SK-N-SH (cell line): Measurements from ENCODE around the gene WWP2. TPM values are rescaled to one million over a fixed set of nuclear protein-coding genes. Genes with fewer than 3 reads are reported as not detected.

ENCODE experiments used
- CTCF ChIA-PET: fragments of 300-600, 350-600 bp; formaldehyde crosslinking; extraction: SDS; loops from one replicate; lab custom pipeline; 2021; lab: Yijun Ruan, JAX
- POLR2A ChIA-PET: fragments of 350-600 bp; sonication (Branson Sonifier 250); formaldehyde crosslinking; extraction: SDS; loops from one replicate; lab custom pipeline; 2020; ENCODE audit warnings: antibody characterized with exemption, inconsistent platforms; lab: Yijun Ruan, JAX
- DNase-seq: peaks from one replicate; pipeline ENCODE4 v3.0.0; 2012
- H2AFZ ChIP-seq: fragments of 200-600 bp; sonication (generic); 2 replicates; pipeline ENCODE4 v1.8.1; 2016; ENCODE audit warnings: antibody characterized with exemption, mild to moderate bottlenecking, low read depth
- H3F3A ChIP-seq: fragments of 200-600 bp; sonication (generic); replicated peaks from 2 replicates; pipeline ENCODE3; 2016; ENCODE audit warnings: antibody characterized with exemption, mild to moderate bottlenecking; ENCODE audit not compliant: insufficient read depth
- H3K27ac ChIP-seq, 2 experiments: fragments of 200-500 bp in 1 of 2; fragments of 200-600 bp in 1 of 2; sonication (Bioruptor generic) in 1 of 2; sonication (generic), shearing (Covaris generic) in 1 of 2; 2 replicates each; pipeline versions ENCODE4 v1.5.1 to v1.6.1; 2014 to 2016; ENCODE audit warnings: low read depth in 2 of 2, inconsistent platforms in 1 of 2, low read length in 1 of 2, mild to moderate bottlenecking in 1 of 2, mixed read lengths in 1 of 2
- H3K27me3 ChIP-seq: fragments of 200-600 bp; sonication (generic), shearing (Covaris generic); 2 replicates; pipeline ENCODE4 v1.6.1; 2016; ENCODE audit warnings: mixed run types; ENCODE audit not compliant: insufficient read depth
- H3K36me3 ChIP-seq, 2 experiments: fragments of 200-500 bp in 1 of 2; fragments of 200-600 bp in 1 of 2; sonication (Bioruptor generic) in 1 of 2; sonication (generic) in 1 of 2; replicated peaks in 1 of 2; 2 replicates each; pipeline versions ENCODE3 to v1.5.1; 2014 to 2016; ENCODE audit warnings: low read length in 1 of 2, mild to moderate bottlenecking in 1 of 2; ENCODE audit not compliant: insufficient read depth in 2 of 2, control insufficient read depth in 1 of 2
- H3K4me1 ChIP-seq, 2 experiments: fragments of 200-500 bp in 1 of 2; fragments of 200-600 bp in 1 of 2; sonication (Bioruptor generic) in 1 of 2; sonication (generic), shearing (Covaris generic) in 1 of 2; 2 replicates each; pipeline versions ENCODE4 v1.5.1 to v1.6.1; 2014 to 2016; ENCODE audit warnings: low read depth in 1 of 2, low read length in 1 of 2, mixed run types in 1 of 2; ENCODE audit not compliant: insufficient read depth in 2 of 2, control insufficient read depth in 1 of 2
- H3K4me2 ChIP-seq: fragments of 200-600 bp; sonication (generic), shearing (Covaris generic); 2 replicates; pipeline ENCODE4 v1.6.1; 2017; ENCODE audit warnings: mixed run types
- H3K4me3 ChIP-seq, 2 experiments: fragments of 200-500 bp in 1 of 2; fragments of 200-600 bp in 1 of 2; sonication (Bioruptor generic) in 1 of 2; sonication (generic), shearing (Covaris generic) in 1 of 2; 2 replicates each; pipeline versions ENCODE4 v1.5.1 to v1.8.1; 2014 to 2016; ENCODE audit warnings: low read depth in 2 of 2, inconsistent platforms in 1 of 2, low read length in 1 of 2, mild to moderate bottlenecking in 1 of 2, mixed read lengths in 1 of 2, moderate library complexity in 1 of 2
- H3K79me2 ChIP-seq: fragments of 200-600 bp; sonication (generic); 2 replicates; pipeline ENCODE4 v1.8.1; 2017; ENCODE audit warnings: mild to moderate bottlenecking; ENCODE audit not compliant: insufficient read depth
- H3K9ac ChIP-seq: fragments of 200-600 bp; sonication (generic); 2 replicates; pipeline ENCODE4 v1.6.1; 2017; ENCODE audit warnings: mixed run types
- H3K9me2 ChIP-seq: fragments of 200-600 bp; sonication (generic); 2 replicates; pipeline ENCODE4 v1.6.1; 2017; ENCODE audit warnings: mixed run types
- H3K9me3 ChIP-seq: fragments of 200-600 bp; sonication (generic); 2 replicates; pipeline ENCODE4 v1.6.1; 2017; ENCODE audit warnings: mixed run types, mild to moderate bottlenecking, moderate library complexity
- H4K20me1 ChIP-seq: fragments of 200-600 bp; sonication (generic); 2 replicates; pipeline ENCODE4 v1.6.1; 2017; ENCODE audit warnings: mild to moderate bottlenecking, mixed run types; ENCODE audit not compliant: insufficient read depth
- CHD2 ChIP-seq: fragments of 150-350 bp; IDR thresholded peaks from 2 replicates; pipeline ENCODE4 v1.6.1; 2018; ENCODE audit warnings: low read length; ENCODE audit not compliant: partially characterized antibody
- EP300 ChIP-seq, 2 experiments: IDR thresholded peaks; 2 replicates each; pipeline versions ENCODE4 v1.4.0 to v1.6.1; 2012; ENCODE audit warnings: borderline replicate concordance in 1 of 2, low read depth in 1 of 2, low read length in 1 of 2
- GABPA ChIP-seq: IDR thresholded peaks from 2 replicates; pipeline ENCODE4 v1.4.0; 2012; ENCODE audit warnings: low read depth, mild to moderate bottlenecking
- MAX ChIP-seq: IDR thresholded peaks from 2 replicates; pipeline ENCODE4 v1.4.0; 2012; ENCODE audit warnings: low read depth
- PBX3 ChIP-seq: IDR thresholded peaks from 2 replicates; pipeline ENCODE4; 2012
- POLR2AphosphoS5 ChIP-seq: IDR thresholded peaks from 2 replicates; pipeline ENCODE4 v1.6.1; 2012; ENCODE audit warnings: low read depth, low read length
- RFX5 ChIP-seq: IDR thresholded peaks from 2 replicates; pipeline ENCODE4 v1.6.1; 2012; ENCODE audit warnings: mild to moderate bottlenecking, improper control_type of control experiment, low read length
- RXRA ChIP-seq: IDR thresholded peaks from 2 replicates; pipeline ENCODE4 v1.4.0; 2012; ENCODE audit warnings: low read depth, mild to moderate bottlenecking, borderline replicate concordance
- TAF1 ChIP-seq: IDR thresholded peaks from 2 replicates; pipeline ENCODE4 v1.6.1; 2012; ENCODE audit warnings: low read depth, mild to moderate bottlenecking, low read length, moderate library complexity, borderline replicate concordance
- TCF12 ChIP-seq: IDR thresholded peaks from 2 replicates; pipeline ENCODE4 v1.4.0; 2012
- TEAD4 ChIP-seq: IDR thresholded peaks from 2 replicates; pipeline ENCODE4 v1.4.0; 2012; ENCODE audit warnings: mild to moderate bottlenecking, borderline replicate concordance; ENCODE audit not compliant: insufficient read depth
- USF1 ChIP-seq: IDR thresholded peaks from 2 replicates; pipeline ENCODE4 v1.4.0; 2012; ENCODE audit warnings: low read depth, borderline replicate concordance
- USF2 ChIP-seq: fragments of 150-350 bp; IDR thresholded peaks from 2 replicates; pipeline ENCODE4 v1.6.1; 2017; ENCODE audit warnings: antibody characterized with exemption, low read length, low read depth, borderline replicate concordance
- YY1 ChIP-seq: IDR thresholded peaks from 2 replicates; pipeline ENCODE4 v1.4.0; 2012; ENCODE audit warnings: low read depth, mild to moderate bottlenecking
- WGBS: methylation state at CpG from one replicate; pipeline ENCODE4 v1.1.6; 2017; ENCODE audit warnings: low lambda C conversion rate; 5-methylcytosine and 5-hydroxymethylcytosine counted together
- polyA plus RNA-seq, 3 experiments: library from polyadenylated mRNA; depleted of rRNA; stranded (reverse); fragments of >200 nt; gene quantifications; 2 replicates each; pipeline ENCODE4 v1.2.3, GENCODE V29; 2012
- TF ChIP-seq, protein P1 (sequence below): IDR thresholded peaks from 2 replicates; pipeline ENCODE4 v1.4.0; 2012; ENCODE audit warnings: low read depth, borderline replicate concordance
- TF ChIP-seq, protein P2 (sequence below): fragments of 150-350 bp; IDR thresholded peaks from 2 replicates; pipeline ENCODE4 v1.6.1; 2016; ENCODE audit warnings: mild to moderate bottlenecking, low read depth, low read length

WWP2 gene
- polyA plus RNA-seq, 1 of the 3 experiments (the other 2 are of a cell fraction): 13.3 TPM

GRCh38 chr16:69871708-69872107 lies 109.6 kb downstream of the WWP2 start:
- TF ChIP-seq TAF1 (no peak), YY1 (no peak)
- POLR2A ChIA-PET: no interaction called here
- peaks cover 5 to 12% of the 10 kb centered on the region in 2 experiments for H3K36me3 ChIP-seq
- no peaks in the 10 kb centered on the region for H3K9me2 ChIP-seq
- no peak overlapping the region for H2AFZ ChIP-seq
- DNase-seq: no peak
- H3K9ac ChIP-seq: no peak overlapping the region
- 93% methylated on average over 10 of the region's 15 CpGs for WGBS
- no peaks in the 10 kb centered on the region for H3K9me3 ChIP-seq
- no peaks in the 10 kb centered on the region for H3F3A ChIP-seq
- no peaks in the 10 kb centered on the region for H3K79me2 ChIP-seq
- H3K27ac ChIP-seq: no peak overlapping the region
- H3K4me3 ChIP-seq: no peak overlapping the region
- no peaks in the 10 kb centered on the region for H3K27me3 ChIP-seq
- no peaks in the 10 kb centered on the region for H4K20me1 ChIP-seq
- H3K4me2 ChIP-seq: no peak overlapping the region
- CTCF ChIA-PET: interaction anchor here (1.6 kb wide), 1 partner anchor 9 kb away, joined by 5 read pairs; no protein-coding TSS in a partner anchor
- H3K4me1 ChIP-seq: no peaks in the 10 kb centered on the region; a peak in 1 of 4 replicates

DNA sequence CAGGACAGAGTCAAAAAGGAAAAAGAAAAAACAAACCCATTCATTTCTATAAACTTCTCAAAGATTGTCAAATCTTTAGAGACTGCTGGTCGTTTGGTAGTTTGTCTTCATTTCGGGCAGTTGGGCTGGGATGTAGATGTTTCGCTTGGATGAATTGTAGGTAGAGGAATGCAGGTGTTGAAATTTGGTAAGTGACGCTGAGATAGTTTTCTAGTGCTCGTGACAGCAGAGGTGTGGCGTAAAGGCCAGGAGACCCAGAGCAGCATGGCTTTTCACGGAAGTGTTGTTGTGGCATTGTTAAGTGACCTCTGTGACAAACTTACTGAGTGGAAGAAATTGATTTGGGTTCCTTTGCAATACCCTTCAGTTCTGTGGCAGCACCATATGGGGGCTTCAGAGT lies 110.8 kb downstream of the WWP2 start:
- H3F3A ChIP-seq: no peaks in the 10 kb centered on the region
- no peaks in the 10 kb centered on the region for H3K27me3 ChIP-seq
- H4K20me1 ChIP-seq: no peaks in the 10 kb centered on the region
- H3K4me3 ChIP-seq: no peak overlapping the region
- no peaks in the 10 kb centered on the region for H3K9me3 ChIP-seq
- peaks cover 5 to 21% of the 10 kb centered on the region in 2 experiments for H3K36me3 ChIP-seq
- H3K79me2 ChIP-seq: no peaks in the 10 kb centered on the region
- no peak overlapping the region for H3K27ac ChIP-seq
- H3K9me2 ChIP-seq: no peaks in the 10 kb centered on the region
- ChIA-PET POLR2A (no interaction called here), CTCF (interaction anchor here (1.3 kb wide), 1 partner anchor 18 kb away, joined by 4 read pairs; no protein-coding TSS in a partner anchor)
- WGBS: 91% methylated on average over 7 of the region's 7 CpGs
- H2AFZ ChIP-seq: no peak overlapping the region
- no peak overlapping the region for H3K4me2 ChIP-seq
- H3K9ac ChIP-seq: no peak overlapping the region
- H3K4me1 ChIP-seq: no peaks in the 10 kb centered on the region; a peak in 1 of 4 replicates
- no peak for DNase-seq
- no peak for TF ChIP-seq RFX5
- no peak for TF ChIP-seq TEAD4
- TF ChIP-seq POLR2AphosphoS5: no peak
- TF ChIP-seq, protein P1, sequence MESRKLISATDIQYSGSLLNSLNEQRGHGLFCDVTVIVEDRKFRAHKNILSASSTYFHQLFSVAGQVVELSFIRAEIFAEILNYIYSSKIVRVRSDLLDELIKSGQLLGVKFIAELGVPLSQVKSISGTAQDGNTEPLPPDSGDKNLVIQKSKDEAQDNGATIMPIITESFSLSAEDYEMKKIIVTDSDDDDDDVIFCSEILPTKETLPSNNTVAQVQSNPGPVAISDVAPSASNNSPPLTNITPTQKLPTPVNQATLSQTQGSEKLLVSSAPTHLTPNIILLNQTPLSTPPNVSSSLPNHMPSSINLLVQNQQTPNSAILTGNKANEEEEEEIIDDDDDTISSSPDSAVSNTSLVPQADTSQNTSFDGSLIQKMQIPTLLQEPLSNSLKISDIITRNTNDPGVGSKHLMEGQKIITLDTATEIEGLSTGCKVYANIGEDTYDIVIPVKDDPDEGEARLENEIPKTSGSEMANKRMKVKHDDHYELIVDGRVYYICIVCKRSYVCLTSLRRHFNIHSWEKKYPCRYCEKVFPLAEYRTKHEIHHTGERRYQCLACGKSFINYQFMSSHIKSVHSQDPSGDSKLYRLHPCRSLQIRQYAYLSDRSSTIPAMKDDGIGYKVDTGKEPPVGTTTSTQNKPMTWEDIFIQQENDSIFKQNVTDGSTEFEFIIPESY: no peak

DNA sequence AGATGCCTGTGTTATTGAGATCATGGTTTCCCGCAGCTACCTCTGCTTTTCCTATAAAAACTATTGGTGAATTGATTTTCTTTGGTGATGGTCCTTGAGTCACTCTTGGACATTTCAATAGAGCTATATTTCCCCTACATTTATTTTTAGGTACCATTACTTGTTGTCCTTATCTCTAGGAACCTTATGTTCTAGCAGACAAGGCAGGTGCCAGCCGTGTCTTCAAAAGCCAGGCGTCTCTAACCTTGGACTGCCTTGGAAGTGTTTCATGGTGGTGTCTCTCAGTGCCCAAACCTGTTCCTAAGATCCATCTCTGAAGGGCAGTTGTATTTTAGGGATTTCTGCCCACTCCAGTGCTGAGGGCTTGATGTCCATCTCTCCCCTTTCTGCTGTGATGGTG lies 111.7 kb downstream of the WWP2 start:
- ChIA-PET POLR2A (no interaction called here), CTCF (interaction anchor here (0.8 to 1.3 kb wide), 2 partner anchors 17 to 56 kb away, joined by 4 read pairs; no protein-coding TSS in a partner anchor)
- H3K36me3 ChIP-seq: peaks cover 7 to 30% of the 10 kb centered on the region in 2 experiments
- no peak overlapping the region for H2AFZ ChIP-seq
- no peak for DNase-seq
- H3F3A ChIP-seq: no peaks in the 10 kb centered on the region
- H3K27ac ChIP-seq: no peak overlapping the region
- H3K79me2 ChIP-seq: no peaks in the 10 kb centered on the region
- no peaks in the 10 kb centered on the region for H4K20me1 ChIP-seq
- no peak overlapping the region for H3K4me3 ChIP-seq
- no peak overlapping the region for H3K9ac ChIP-seq
- no peak overlapping the region for H3K4me2 ChIP-seq
- H3K9me2 ChIP-seq: no peaks in the 10 kb centered on the region
- H3K27me3 ChIP-seq: no peaks in the 10 kb centered on the region
- no peaks in the 10 kb centered on the region for H3K9me3 ChIP-seq
- 95% methylated on average over 3 of the region's 3 CpGs for WGBS
- no peaks in the 10 kb centered on the region for H3K4me1 ChIP-seq
- TF ChIP-seq RFX5 (no peak), RXRA (no peak), USF2 (no peak), MAX (no peak), EP300 (IDR thresholded peaks at IDR 0.05; ENCODE audit: borderline replicate concordance in 1 of 2, low read depth in 1 of 2, low read length in 1 of 2) (no peak), CHD2 (no peak), YY1 (no peak), TCF12 (no peak), PBX3 (no peak), USF1 (no peak), GABPA (no peak), POLR2AphosphoS5 (no peak)
- TF ChIP-seq, protein P2, sequence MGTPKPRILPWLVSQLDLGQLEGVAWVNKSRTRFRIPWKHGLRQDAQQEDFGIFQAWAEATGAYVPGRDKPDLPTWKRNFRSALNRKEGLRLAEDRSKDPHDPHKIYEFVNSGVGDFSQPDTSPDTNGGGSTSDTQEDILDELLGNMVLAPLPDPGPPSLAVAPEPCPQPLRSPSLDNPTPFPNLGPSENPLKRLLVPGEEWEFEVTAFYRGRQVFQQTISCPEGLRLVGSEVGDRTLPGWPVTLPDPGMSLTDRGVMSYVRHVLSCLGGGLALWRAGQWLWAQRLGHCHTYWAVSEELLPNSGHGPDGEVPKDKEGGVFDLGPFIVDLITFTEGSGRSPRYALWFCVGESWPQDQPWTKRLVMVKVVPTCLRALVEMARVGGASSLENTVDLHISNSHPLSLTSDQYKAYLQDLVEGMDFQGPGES: no peak
